A549 (cell line): ENCODE results near the gene TMCC3. TPM values are rescaled to one million over a fixed set of nuclear protein-coding genes. Genes with fewer than 3 reads are reported as not detected.

Experiments used
- ATAC-seq, 2 experiments: fragments of 200-7000 bp in 1 of 2; fragments of >200 bp in 1 of 2; cut with Nextera tagmentation in 1 of 2; cut with Tn5 transposase in 1 of 2; 3 replicates each; pipeline versions ENCODE4 v1.8.0 to v1.9.1; 2018 to 2020; ENCODE audit warnings: mild to moderate bottlenecking in 1 of 2, moderate library complexity in 1 of 2
- CTCF ChIA-PET: fragments of 300-600 bp; sonication (Branson Sonifier 250); formaldehyde crosslinking; extraction: SDS; loops from one replicate; lab custom pipeline; 2021; ENCODE audit warnings: antibody characterized with exemption, inconsistent platforms; lab: Yijun Ruan, JAX
- POLR2A ChIA-PET: fragments of 350-600 bp; formaldehyde crosslinking; extraction: SDS; loops from one replicate; lab custom pipeline; 2021; ENCODE audit warnings: antibody characterized with exemption, inconsistent platforms; lab: Yijun Ruan, JAX
- DNase-seq, 2 experiments: peaks; one replicate each; pipeline versions ENCODE4 v3.0.0 to v3.0.0-alpha.2; 2011 to 2016; ENCODE audit warnings: low read depth in 1 of 2, low spot score in 1 of 2
- FAIRE-seq: peaks from 2 replicates; lab custom pipeline; 2011; peaks lifted over from hg19 to GRCh38; lab: Jason Lieb, UNC
- H3K27ac ChIP-seq, 2 experiments: fragments of >200 bp; sonication (Bioruptor Twin); formaldehyde crosslinking; 3 replicates each; pipeline ENCODE4 v1.5.1; 2016 to 2017
- H3K4me1 ChIP-seq: fragments of >200 bp; sonication (Bioruptor Twin); formaldehyde crosslinking; 3 replicates; pipeline ENCODE4 v1.6.1; 2016
- H3K4me2 ChIP-seq: fragments of >200 bp; sonication (Bioruptor Twin); formaldehyde crosslinking; 3 replicates; pipeline ENCODE4 v1.6.1; 2016
- H3K4me3 ChIP-seq: fragments of >200 bp; sonication (Bioruptor Twin); formaldehyde crosslinking; 3 replicates; pipeline ENCODE4 v1.5.1; 2016
- H3K9me3 ChIP-seq: fragments of >200 bp; sonication (Bioruptor Twin); formaldehyde crosslinking; 3 replicates; pipeline ENCODE4 v1.6.1; 2016
- BHLHE40 ChIP-seq: IDR thresholded peaks from 2 replicates; pipeline ENCODE4 v1.6.1; 2012; ENCODE audit warnings: low read depth, low read length, inconsistent platforms
- CBX8 ChIP-seq: fragments of 200-600 bp; sonication (generic); IDR thresholded peaks from 2 replicates; pipeline ENCODE4 v1.6.1; 2016
- EHF ChIP-seq: fragments of 250-450 bp; sonication (Bioruptor Pico); IDR thresholded peaks from 2 replicates; pipeline ENCODE4 v1.5.0; 2020; ENCODE audit warnings: mild to moderate bottlenecking
- EHMT2 ChIP-seq: fragments of 200-600 bp; sonication (generic); IDR thresholded peaks from 2 replicates; pipeline ENCODE4 v1.6.1; 2016; ENCODE audit warnings: antibody characterized with exemption, low read depth, mild to moderate bottlenecking, moderate library complexity
- ELK1 ChIP-seq: fragments of 150-350 bp; IDR thresholded peaks from 2 replicates; pipeline ENCODE4 v1.6.1; 2014; ENCODE audit warnings: low read depth, mild to moderate bottlenecking, low read length
- EP300 ChIP-seq, 2 experiments: fragments of >200 bp; sonication (Bioruptor Twin); formaldehyde crosslinking; IDR thresholded peaks; 2 replicates in 1 of 2; 3 replicates in 1 of 2; pipeline ENCODE4 v1.6.1; 2016 to 2017
- HDAC2 ChIP-seq: fragments of 200-600 bp; sonication (generic); IDR thresholded peaks from 2 replicates; pipeline ENCODE4 v1.6.1; 2016
- HOXA7 ChIP-seq: fragments of 250-450 bp; sonication (Bioruptor Pico); IDR thresholded peaks from 2 replicates; pipeline ENCODE4 v1.5.0; 2020; ENCODE audit warnings: mild to moderate bottlenecking, moderate library complexity
- HOXB13 ChIP-seq: fragments of 250-450 bp; sonication (Bioruptor Pico); IDR thresholded peaks from 2 replicates; pipeline ENCODE4 v1.5.0; 2020; ENCODE audit warnings: low read depth, mild to moderate bottlenecking, moderate library complexity
- JUNB ChIP-seq: fragments of >200 bp; sonication (Bioruptor Twin); formaldehyde crosslinking; IDR thresholded peaks from 2 replicates; pipeline ENCODE4 v1.6.1; 2016
- KDM1A ChIP-seq: fragments of 200-600 bp; sonication (generic); IDR thresholded peaks from 2 replicates; pipeline ENCODE4 v1.6.1; 2016; ENCODE audit warnings: low read depth, mild to moderate bottlenecking
- KDM5A ChIP-seq: fragments of 200-600 bp; sonication (generic); IDR thresholded peaks from 2 replicates; pipeline ENCODE4 v1.6.1; 2016; ENCODE audit warnings: antibody characterized with exemption, mild to moderate bottlenecking
- MYC ChIP-seq: IDR thresholded peaks from 2 replicates; pipeline ENCODE4 v1.6.1; 2012; ENCODE audit warnings: mild to moderate bottlenecking, inconsistent platforms, low read length, improper control_type of control experiment, borderline replicate concordance
- NFE2L2 ChIP-seq: fragments of 150-350 bp; conservative IDR thresholded peaks from 2 replicates; pipeline ENCODE4 v1.6.1; 2014; ENCODE audit warnings: low read length
- NPAS2 ChIP-seq: fragments of 250-450 bp; sonication (Bioruptor Pico); IDR thresholded peaks from 2 replicates; pipeline ENCODE4 v1.8.0; 2022; ENCODE audit warnings: mild to moderate bottlenecking, moderate library complexity, borderline replicate concordance
- PHF8 ChIP-seq: fragments of 200-600 bp; sonication (generic); IDR thresholded peaks from 2 replicates; pipeline ENCODE4 v1.6.1; 2016; ENCODE audit warnings: low read depth, mild to moderate bottlenecking, antibody characterized with exemption, moderate library complexity, borderline replicate concordance
- POLR2A ChIP-seq: IDR thresholded peaks from 2 replicates; pipeline ENCODE4 v1.6.1; 2012; ENCODE audit warnings: mild to moderate bottlenecking, low read length
- RCOR1 ChIP-seq: fragments of 150-350 bp; IDR thresholded peaks from 2 replicates; pipeline ENCODE4 v1.6.1; 2014; ENCODE audit warnings: antibody characterized with exemption, low read length, low read depth
- REST ChIP-seq: fragments of 200-600 bp; sonication (generic); IDR thresholded peaks from 2 replicates; pipeline ENCODE4 v1.6.1; 2016; ENCODE audit warnings: antibody characterized with exemption, mild to moderate bottlenecking, moderate library complexity
- RNF2 ChIP-seq: fragments of 200-600 bp; sonication (generic); IDR thresholded peaks from 2 replicates; pipeline ENCODE4 v1.6.1; 2016; ENCODE audit warnings: low read depth, mild to moderate bottlenecking, antibody characterized with exemption, moderate library complexity, borderline replicate concordance
- TFCP2L1 ChIP-seq: fragments of 250-450 bp; sonication (Bioruptor Pico); IDR thresholded peaks from 2 replicates; pipeline ENCODE4 v1.5.0; 2021; ENCODE audit warnings: mild to moderate bottlenecking
- TP53 ChIP-seq: fragments of 250-450 bp; sonication (Bioruptor Pico); IDR thresholded peaks from 2 replicates; pipeline ENCODE4 v1.5.0; 2021; ENCODE audit warnings: mild to moderate bottlenecking, moderate library complexity
- ZNF302 ChIP-seq: fragments of 250-450 bp; sonication (Bioruptor Pico); IDR thresholded peaks from 2 replicates; pipeline ENCODE4 v1.9.0; 2021; ENCODE audit warnings: inconsistent platforms, mild to moderate bottlenecking, moderate library complexity
- WGBS: methylation state at CpG from one replicate; pipeline ENCODE4 v1.1.6; 2017; ENCODE audit errors: missing lambda C conversion rate; 5-methylcytosine and 5-hydroxymethylcytosine counted together
- polyA plus RNA-seq, 4 experiments: library from polyadenylated mRNA; depleted of rRNA in 3 of 4; stranded (reverse); fragments of >200 nt; fragmentation: RNase III in 1 of 4; extraction: RNeasy Plus Mini Kit Qiagen cat#74134 plus additional on column Dnase treatment in 1 of 4; gene quantifications; 2 replicates in 3 of 4; 3 replicates in 1 of 4; pipeline ENCODE4 v1.2.3, GENCODE V29; 2011 to 2017
- TF ChIP-seq, protein P1 (sequence below): IDR thresholded peaks from 2 replicates; pipeline ENCODE4 v1.6.1; 2012; ENCODE audit warnings: low read depth, borderline replicate concordance

The TMCC3 gene
- polyA plus RNA-seq, 2 of the 4 experiments (the other 2 are of a cell fraction), result 0.50 to 0.62 TPM

DNA sequence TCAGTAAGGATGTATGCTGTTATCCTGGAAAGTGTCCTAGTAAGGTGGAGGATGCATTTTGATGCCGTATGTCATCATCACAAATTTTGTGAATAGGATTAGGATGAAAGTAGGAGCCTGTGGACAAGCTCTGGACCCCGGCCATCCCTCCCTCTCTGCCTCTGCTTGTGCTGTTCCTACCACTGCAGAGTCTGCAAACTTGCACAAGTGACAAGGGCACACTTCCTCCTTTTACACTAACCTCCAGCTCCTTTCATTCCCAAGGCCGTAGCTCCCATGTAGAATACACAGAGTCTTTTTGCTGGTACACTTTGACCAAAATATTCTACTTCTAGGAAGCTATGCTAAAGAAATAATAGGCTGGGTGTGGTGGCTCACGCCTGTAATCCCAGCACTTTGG is 13.3 kb upstream of the TMCC3 start:
- ChIA-PET POLR2A (no interaction called here), CTCF (interaction anchor here (0.7 to 1.2 kb wide), 3 partner anchors 14 to 920 kb away, joined by 3 read pairs; partner anchors contain the start of gene TMCC3)
- Histone ChIP-seq H3K27ac (no peak overlapping the region), H3K4me1 (no peaks in the 10 kb centered on the region), H3K4me2 (no peak overlapping the region), H3K4me3 (no peak overlapping the region)
- FAIRE-seq (no peak), ATAC-seq (no peak)
- 63% methylated on average over 4 of the region's 4 CpGs for WGBS
- TF ChIP-seq NPAS2 (CRISPR knock-in tag) (no peak), EHMT2 (no peak), REST (no peak), POLR2A (no peak), RCOR1 (no peak), EHF (CRISPR knock-in tag) (no peak), MYC (no peak), BHLHE40 (no peak), EP300 (IDR thresholded peaks at IDR 0.05) (no peak), TFCP2L1 (no peak), TP53 (CRISPR knock-in tag) (no peak), ZNF302 (CRISPR knock-in tag) (no peak), RNF2 (no peak), CBX8 (no peak), HDAC2 (no peak), KDM1A (no peak), NFE2L2 (no peak)
- TF ChIP-seq, protein P1, sequence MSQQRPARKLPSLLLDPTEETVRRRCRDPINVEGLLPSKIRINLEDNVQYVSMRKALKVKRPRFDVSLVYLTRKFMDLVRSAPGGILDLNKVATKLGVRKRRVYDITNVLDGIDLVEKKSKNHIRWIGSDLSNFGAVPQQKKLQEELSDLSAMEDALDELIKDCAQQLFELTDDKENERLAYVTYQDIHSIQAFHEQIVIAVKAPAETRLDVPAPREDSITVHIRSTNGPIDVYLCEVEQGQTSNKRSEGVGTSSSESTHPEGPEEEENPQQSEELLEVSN, result no peak
- TF ChIP-seq, all 56 proteins: peak for 0
- H3K9me3 ChIP-seq, result no peaks in the 10 kb centered on the region
- no peak for DNase-seq

GRCh38 chr12:94663071-94663470 is 12.7 kb upstream of the TMCC3 start:
- Histone ChIP-seq H3K27ac (no peak overlapping the region), H3K4me3 (no peak overlapping the region), H3K4me2 (no peak overlapping the region), H3K4me1 (no peaks in the 10 kb centered on the region), H3K9me3 (no peaks in the 10 kb centered on the region)
- TF ChIP-seq JUNB (no peak), HOXB13 (CRISPR knock-in tag) (no peak), KDM5A (no peak), NFE2L2 (no peak), PHF8 (no peak), HOXA7 (CRISPR knock-in tag) (no peak), ELK1 (no peak)
- ChIA-PET CTCF (interaction anchor here (0.8 kb wide), 1 partner anchor 13 kb away, joined by 3 read pairs; the partner anchor contains the start of gene TMCC3), POLR2A (no interaction called here)
- WGBS, result 81% methylated on average over 4 of the region's 4 CpGs
- no peak for FAIRE-seq
- no peak for ATAC-seq
- no peak for DNase-seq
